RWPE2 (cell line): ENCODE data around the gene TJP2.

Source experiments
- ATAC-seq: fragments of 200-7000 bp; cut with Tn5 transposase; 3 replicates; pipeline ENCODE4 v1.9.1; 2021; ENCODE audit warnings: low read depth
- DNase-seq: peaks from one replicate; pipeline ENCODE4 v3.0.0-alpha.2; 2020; ENCODE audit warnings: low spot score
- H3K27ac ChIP-seq: fragments of 450-650 bp; 2 replicates; pipeline ENCODE4 v1.5.1; 2017; ENCODE audit warnings: mild to moderate bottlenecking; ENCODE audit not compliant: poor library complexity, severe bottlenecking
- H3K27me3 ChIP-seq: fragments of 250-450 bp; sonication (Bioruptor Pico); 2 replicates; pipeline ENCODE4 v1.5.1; 2021; ENCODE audit warnings: mild to moderate bottlenecking, moderate library complexity; ENCODE audit not compliant: insufficient read depth, poor library complexity, severe bottlenecking
- H3K36me3 ChIP-seq: fragments of 250-450 bp; sonication (Bioruptor Pico); 2 replicates; pipeline ENCODE4 v1.5.1; 2020; ENCODE audit warnings: low read depth, mild to moderate bottlenecking, moderate library complexity
- H3K4me1 ChIP-seq: fragments of 250-450 bp; sonication (Bioruptor Pico); 2 replicates; pipeline ENCODE4 v1.5.1; 2021; ENCODE audit warnings: mild to moderate bottlenecking, moderate library complexity; ENCODE audit not compliant: insufficient read depth, poor library complexity, severe bottlenecking
- H3K4me3 ChIP-seq: fragments of 250-450 bp; sonication (Bioruptor Pico); 2 replicates; pipeline ENCODE4 v1.5.1; 2021; ENCODE audit warnings: mild to moderate bottlenecking, moderate library complexity; ENCODE audit not compliant: severe bottlenecking
- H3K9me3 ChIP-seq: fragments of 250-450 bp; sonication (Bioruptor Pico); 2 replicates; pipeline ENCODE4 v1.5.1; 2021; ENCODE audit warnings: mild to moderate bottlenecking, moderate library complexity; ENCODE audit not compliant: severe bottlenecking
- CTCF ChIP-seq: fragments of 450-650 bp; IDR thresholded peaks from one replicate; pipeline ENCODE4 v1.5.1; 2017; ENCODE audit warnings: mild to moderate bottlenecking, moderate library complexity; ENCODE audit not compliant: poor library complexity, severe bottlenecking

Gene TJP2

GRCh38 chr9:69236188-69236587, 62.1 kb downstream of the TJP2 start:
- TF ChIP-seq CTCF, result no peak
- Histone ChIP-seq H3K9me3 (no peaks in the 10 kb centered on the region), H3K4me3 (no peak overlapping the region), H3K4me1 (no peaks in the 10 kb centered on the region), H3K27ac (no peak overlapping the region), H3K36me3 (peaks cover 91% of the 10 kb centered on the region), H3K27me3 (no peaks in the 10 kb centered on the region)
- DNase-seq (no peak), ATAC-seq (no peak)

GRCh38 chr9:69237702-69238295, 63.7 kb downstream of the TJP2 start:
- no peaks in the 10 kb centered on the region for H3K9me3 ChIP-seq
- H3K4me3 ChIP-seq, result no peak overlapping the region
- no peak for DNase-seq
- ATAC-seq, result no peak
- H3K4me1 ChIP-seq, result no peaks in the 10 kb centered on the region
- no peak overlapping the region for H3K27ac ChIP-seq
- H3K27me3 ChIP-seq, result no peaks in the 10 kb centered on the region
- peaks cover 82% of the 10 kb centered on the region for H3K36me3 ChIP-seq
- TF ChIP-seq CTCF, result no peak

GRCh38 chr9:69243116-69243515, 69.0 kb downstream of the TJP2 start:
- ATAC-seq (no peak), DNase-seq (no peak)
- no peak overlapping the region for H3K4me3 ChIP-seq
- no peaks in the 10 kb centered on the region for H3K9me3 ChIP-seq
- no peaks in the 10 kb centered on the region for H3K27me3 ChIP-seq
- no peak for TF ChIP-seq CTCF
- H3K36me3 ChIP-seq, result peaks cover 81% of the 10 kb centered on the region
- H3K27ac ChIP-seq, result no peak overlapping the region
- no peaks in the 10 kb centered on the region for H3K4me1 ChIP-seq

GRCh38 chr9:69246629-69247028, 72.6 kb downstream of the TJP2 start:
- TF ChIP-seq CTCF, result no peak
- Histone ChIP-seq H3K4me1 (no peaks in the 10 kb centered on the region), H3K36me3 (peaks cover 77% of the 10 kb centered on the region), H3K9me3 (no peaks in the 10 kb centered on the region), H3K27ac (no peak overlapping the region), H3K4me3 (no peak overlapping the region), H3K27me3 (no peaks in the 10 kb centered on the region)
- DNase-seq (no peak), ATAC-seq (no peak)

- Histone ChIP-seq H3K9me3 (no peaks in the 10 kb centered on the region), H3K4me1 (peaks cover 4% of the 10 kb centered on the region), H3K27ac (no peak overlapping the region), H3K27me3 (no peaks in the 10 kb centered on the region), H3K4me3 (no peak overlapping the region), H3K36me3 (peaks cover 89% of the 10 kb centered on the region)
- ATAC-seq (no peak), DNase-seq (no peak)
- TF ChIP-seq CTCF, result no peak
These were observed 73.9 kb downstream of the TJP2 start for GRCh38 chr9:69248005-69248404.
